Smooth muscle cell (in vitro differentiated cells): ENCODE results near the gene GINS1. TPM values are rescaled to one million over a fixed set of nuclear protein-coding genes. Genes with fewer than 3 reads are reported as not detected.

ENCODE experiments used
- DNase-seq: peaks from one replicate; lab custom pipeline; 2025; ENCODE audit not compliant: unreplicated experiment; lab: John Stamatoyannopoulos, UW
- H2AFZ ChIP-seq: fragments of 200-600 bp; sonication (generic); 2 replicates; pipeline ENCODE4 v1.6.0; 2016; ENCODE audit warnings: antibody characterized with exemption, low read depth, mild to moderate bottlenecking
- H3F3A ChIP-seq: fragments of 200-600 bp; sonication (generic); 2 replicates; pipeline ENCODE4 v1.6.0; 2017; ENCODE audit warnings: antibody characterized with exemption, low read depth
- H3K27ac ChIP-seq: fragments of 200-600 bp; sonication (generic); 2 replicates; pipeline ENCODE4 v1.5.1; 2016; ENCODE audit warnings: low read depth, mild to moderate bottlenecking
- H3K27me3 ChIP-seq: fragments of 200-600 bp; sonication (generic); 2 replicates; pipeline ENCODE4 v1.6.1; 2016; ENCODE audit warnings: low read depth, mild to moderate bottlenecking
- H3K36me3 ChIP-seq: fragments of 200-600 bp; sonication (generic); 2 replicates; pipeline ENCODE4 v1.5.1; 2016; ENCODE audit warnings: low read depth
- H3K4me1 ChIP-seq: fragments of 200-600 bp; sonication (generic); 2 replicates; pipeline ENCODE4 v1.5.1; 2016; ENCODE audit warnings: low read depth
- H3K4me2 ChIP-seq: fragments of 200-600 bp; sonication (generic); 2 replicates; pipeline ENCODE4 v1.6.0; 2016; ENCODE audit warnings: mild to moderate bottlenecking
- H3K4me3 ChIP-seq: fragments of 200-600 bp; sonication (generic); 2 replicates; pipeline ENCODE4 v1.5.1; 2016; ENCODE audit warnings: mild to moderate bottlenecking
- H3K79me2 ChIP-seq: fragments of 200-600 bp; sonication (generic); 2 replicates; pipeline ENCODE4 v1.6.0; 2016; ENCODE audit warnings: low read depth, mild to moderate bottlenecking
- H3K9ac ChIP-seq: fragments of 200-600 bp; sonication (generic); 2 replicates; pipeline ENCODE4 v1.6.0; 2016; ENCODE audit warnings: low read depth
- H3K9me3 ChIP-seq: fragments of 200-600 bp; sonication (generic); replicated peaks from 2 replicates; pipeline ENCODE4 v1.5.1; 2016; ENCODE audit warnings: low read depth
- H4K20me1 ChIP-seq: fragments of 200-600 bp; sonication (generic); 2 replicates; pipeline ENCODE4 v1.6.0; 2016; ENCODE audit warnings: low read depth
- WGBS: methylation state at CpG from one replicate; pipeline ENCODE4 v1.1.7; 2016; ENCODE audit warnings: low lambda C conversion rate; 5-methylcytosine and 5-hydroxymethylcytosine counted together
- polyA plus RNA-seq: library from polyadenylated mRNA; unstranded; fragments of >200 nt; fragmentation: Nextera tagmentation; extraction: Ambion mirVana; gene quantifications from 2 replicates; pipeline ENCODE4 v1.2.1, GENCODE V29; 2016
- total RNA-seq: library from RNA; depleted of rRNA; stranded (reverse); fragments of >200 nt; gene quantifications from 2 replicates; pipeline ENCODE4 v1.2.3, GENCODE V29; 2014
- TF ChIP-seq, protein P1 (sequence below): fragments of 200-600 bp; sonication (generic); IDR thresholded peaks from 2 replicates; pipeline ENCODE4 v1.5.1; 2017; ENCODE audit warnings: borderline replicate concordance, mild to moderate bottlenecking, antibody characterized with exemption; ENCODE audit not compliant: insufficient read depth, poor library complexity, severe bottlenecking

GINS1 gene
- total and polyA plus RNA-seq, 2 experiments from 2014 or later: 5.9 to 9.3 TPM

GRCh38 chr20:25496968-25497401, 89.5 kb downstream of the GINS1 start:
- WGBS: 89% methylated on average over 9 of the region's 9 CpGs
- H3K27me3 ChIP-seq: no peaks in the 10 kb centered on the region
- H2AFZ ChIP-seq: no peak overlapping the region
- H3F3A ChIP-seq: no peaks in the 10 kb centered on the region
- no peak overlapping the region for H3K9ac ChIP-seq
- TF ChIP-seq, protein P1, sequence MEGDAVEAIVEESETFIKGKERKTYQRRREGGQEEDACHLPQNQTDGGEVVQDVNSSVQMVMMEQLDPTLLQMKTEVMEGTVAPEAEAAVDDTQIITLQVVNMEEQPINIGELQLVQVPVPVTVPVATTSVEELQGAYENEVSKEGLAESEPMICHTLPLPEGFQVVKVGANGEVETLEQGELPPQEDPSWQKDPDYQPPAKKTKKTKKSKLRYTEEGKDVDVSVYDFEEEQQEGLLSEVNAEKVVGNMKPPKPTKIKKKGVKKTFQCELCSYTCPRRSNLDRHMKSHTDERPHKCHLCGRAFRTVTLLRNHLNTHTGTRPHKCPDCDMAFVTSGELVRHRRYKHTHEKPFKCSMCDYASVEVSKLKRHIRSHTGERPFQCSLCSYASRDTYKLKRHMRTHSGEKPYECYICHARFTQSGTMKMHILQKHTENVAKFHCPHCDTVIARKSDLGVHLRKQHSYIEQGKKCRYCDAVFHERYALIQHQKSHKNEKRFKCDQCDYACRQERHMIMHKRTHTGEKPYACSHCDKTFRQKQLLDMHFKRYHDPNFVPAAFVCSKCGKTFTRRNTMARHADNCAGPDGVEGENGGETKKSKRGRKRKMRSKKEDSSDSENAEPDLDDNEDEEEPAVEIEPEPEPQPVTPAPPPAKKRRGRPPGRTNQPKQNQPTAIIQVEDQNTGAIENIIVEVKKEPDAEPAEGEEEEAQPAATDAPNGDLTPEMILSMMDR: no peak
- no peaks in the 10 kb centered on the region for H4K20me1 ChIP-seq
- H3K36me3 ChIP-seq: no peaks in the 10 kb centered on the region
- H3K9me3 ChIP-seq: no peaks in the 10 kb centered on the region
- H3K4me1 ChIP-seq: no peaks in the 10 kb centered on the region
- no peak for DNase-seq
- no peak overlapping the region for H3K27ac ChIP-seq
- H3K4me3 ChIP-seq: no peak overlapping the region
- no peaks in the 10 kb centered on the region for H3K79me2 ChIP-seq
- H3K4me2 ChIP-seq: no peak overlapping the region

DNA sequence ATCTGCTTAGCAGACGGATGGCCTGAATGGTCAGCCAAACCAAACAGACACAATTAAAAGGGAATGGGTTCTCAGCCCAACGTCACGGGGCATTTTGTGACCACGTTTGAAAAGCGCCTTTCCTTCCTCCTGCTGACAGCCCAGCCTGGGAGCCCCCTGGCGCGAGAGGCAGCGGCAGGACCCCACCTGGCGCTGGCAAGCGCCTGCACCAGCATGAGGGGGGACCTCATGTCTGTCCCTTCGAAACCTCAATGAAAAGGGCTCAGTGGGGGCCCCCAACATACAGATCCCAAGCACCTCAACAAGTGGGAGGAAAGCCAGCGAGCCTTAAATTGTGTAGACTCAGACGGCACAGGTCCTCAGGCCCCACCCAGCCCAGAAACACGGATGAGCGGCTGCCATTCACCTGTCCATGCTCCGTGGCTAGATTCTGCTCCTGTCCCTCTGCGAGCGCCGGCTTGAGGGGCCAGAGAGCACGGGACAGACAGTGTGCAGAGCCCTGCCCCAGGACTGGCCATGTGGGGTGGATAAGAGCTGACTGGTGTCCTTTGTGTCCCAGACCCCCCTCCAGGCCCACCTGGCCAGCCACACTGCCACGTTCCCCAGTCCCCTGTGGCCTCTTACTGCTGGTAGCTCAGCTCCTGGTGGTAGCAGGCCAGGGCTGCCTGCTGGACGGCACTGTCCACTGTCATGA, 90.3 kb downstream of the GINS1 start:
- no peak overlapping the region for H2AFZ ChIP-seq
- H3K9me3 ChIP-seq: no peaks in the 10 kb centered on the region
- H3K79me2 ChIP-seq: no peaks in the 10 kb centered on the region
- H3K4me3 ChIP-seq: no peak overlapping the region
- TF ChIP-seq, protein P1: no peak
- no peak overlapping the region for H3K27ac ChIP-seq
- no peaks in the 10 kb centered on the region for H3K4me1 ChIP-seq
- H3K4me2 ChIP-seq: no peak overlapping the region
- H3K27me3 ChIP-seq: no peaks in the 10 kb centered on the region
- 95% methylated on average over 22 of the region's 22 CpGs for WGBS
- no peak for DNase-seq
- H4K20me1 ChIP-seq: no peaks in the 10 kb centered on the region
- H3K9ac ChIP-seq: no peak overlapping the region
- H3K36me3 ChIP-seq: no peaks in the 10 kb centered on the region
- no peaks in the 10 kb centered on the region for H3F3A ChIP-seq

Other genes with a start within 250 kb of the GINS1 start
- gene ENTPD6, start 212.0 kb upstream of the GINS1 start, total RNA-seq: 12.6 and 30.1 TPM in 2 replicates
- gene ENTPD6, start 212.0 kb upstream of the GINS1 start, polyA plus RNA-seq: 19.9 and 34.0 TPM in 2 replicates
- gene PYGB, start 159.6 kb upstream of the GINS1 start, total RNA-seq: 31.8 and 44.4 TPM in 2 replicates
- 39.4 and 43.3 TPM in 2 replicates for gene PYGB, start 159.6 kb upstream of the GINS1 start, polyA plus RNA-seq
- 18.5 and 18.7 TPM in 2 replicates for gene ABHD12, start 16.8 kb upstream of the GINS1 start, total RNA-seq
- 41.8 and 53.9 TPM in 2 replicates for gene ABHD12, start 16.8 kb upstream of the GINS1 start, polyA plus RNA-seq
- 12.2 and 13.9 TPM in 2 replicates for gene NINL, start 177.9 kb downstream of the GINS1 start, total RNA-seq
- gene NINL, start 177.9 kb downstream of the GINS1 start, polyA plus RNA-seq: 10.7 and 15.0 TPM in 2 replicates
- 4.6 and 6.5 TPM in 2 replicates for gene NANP, start 216.3 kb downstream of the GINS1 start, total RNA-seq
- 3.4 and 3.6 TPM in 2 replicates for gene NANP, start 216.3 kb downstream of the GINS1 start, polyA plus RNA-seq